ENCODE results near the gene NELL1. TPM values are rescaled to one million over a fixed set of nuclear protein-coding genes. Genes with fewer than 3 reads are reported as not detected.

NELL1 gene
- total RNA-seq, result not detected in 2 replicates

GRCh38 chr11:20668844-20669819 is at the start of gene NELL1:
Gene NELL1, plus strand, starts transcription at chr11:20669586.

Other genes starting within 250 kb of the NELL1 start
- gene SLC6A5, start 70.0 kb upstream of the NELL1 start, total RNA-seq, result under 0.01 TPM in 1 of 2 replicates, not detected in the other